ENCODE measurements around the gene MYO7A.

MYO7A gene

DNA sequence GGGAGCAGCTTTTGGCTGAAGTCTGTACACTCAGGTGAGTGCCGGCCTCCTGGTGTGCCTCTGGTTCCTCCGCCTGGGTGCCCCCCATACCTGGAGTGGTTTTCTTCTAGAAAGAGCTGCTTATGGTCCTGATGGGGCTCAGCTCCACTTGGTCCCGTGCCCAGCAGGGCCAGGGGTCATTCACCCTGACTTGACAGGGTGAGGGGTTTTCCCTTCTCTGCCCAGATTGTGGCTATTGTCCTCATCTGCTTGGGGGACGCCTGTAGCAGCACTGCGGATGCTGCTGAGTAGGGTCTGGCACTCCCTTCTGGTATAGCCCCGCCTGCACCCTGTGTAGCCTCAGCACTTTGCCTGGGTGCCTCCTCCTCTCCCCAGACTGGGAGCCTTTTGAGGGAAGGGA lies 17.2 kb upstream of the MYO7A start:
- H3K4me2 ChIP-seq: peak overlapping the region; percentile 85
- no peaks in the 10 kb centered on the region for H4K20me1 ChIP-seq
- H3K27ac ChIP-seq: peak overlapping the region; percentile 64; the same call in 1 of the 2 replicates
- H3K4me1 ChIP-seq: peaks cover 66% of the 10 kb centered on the region
- no peak for TF ChIP-seq Cebpa-rat (IDR thresholded peaks at IDR 0.05)
- no peaks in the 10 kb centered on the region for H3K9me3 ChIP-seq
- no peaks in the 10 kb centered on the region for H3K36me3 ChIP-seq
- no peak overlapping the region for H3K4me3 ChIP-seq
- H3K9ac ChIP-seq: no peak overlapping the region; the same call in 1 of the 2 replicates
- no peaks in the 10 kb centered on the region for H3K27me3 ChIP-seq

DNA sequence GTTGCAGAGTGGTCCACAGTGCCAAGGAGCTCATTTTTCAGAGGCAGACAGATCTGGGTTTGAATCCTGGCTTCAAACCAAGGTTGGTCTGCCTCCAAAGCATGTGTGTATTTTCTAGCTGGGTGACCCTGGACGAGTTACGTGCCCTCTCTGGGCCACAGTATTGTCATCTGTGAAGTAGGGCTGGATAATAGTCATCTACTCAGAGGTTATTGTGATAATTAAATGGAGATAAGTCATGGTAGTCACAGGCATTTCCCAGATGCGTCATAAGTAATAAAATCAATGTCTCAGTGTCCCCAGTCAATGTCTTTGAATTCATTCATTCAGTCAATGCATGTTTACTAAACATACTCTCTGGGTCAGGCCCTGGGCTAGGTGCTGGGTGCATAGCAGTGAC lies 16.8 kb upstream of the MYO7A start:
- Histone ChIP-seq H3K27ac (0 out of 2 replicates have a peak overlapping the region, but pooled peaks have one; percentile 64), H3K27me3 (no peaks in the 10 kb centered on the region), H3K4me3 (no peak overlapping the region), H4K20me1 (no peaks in the 10 kb centered on the region), H3K4me1 (peaks cover 64% of the 10 kb centered on the region), H3K9ac (no peak overlapping the region), H3K36me3 (no peaks in the 10 kb centered on the region), H3K9me3 (no peaks in the 10 kb centered on the region), H3K4me2 (peak overlapping the region; percentile 85)
- no peak for TF ChIP-seq Cebpa-rat (IDR thresholded peaks at IDR 0.05)

DNA sequence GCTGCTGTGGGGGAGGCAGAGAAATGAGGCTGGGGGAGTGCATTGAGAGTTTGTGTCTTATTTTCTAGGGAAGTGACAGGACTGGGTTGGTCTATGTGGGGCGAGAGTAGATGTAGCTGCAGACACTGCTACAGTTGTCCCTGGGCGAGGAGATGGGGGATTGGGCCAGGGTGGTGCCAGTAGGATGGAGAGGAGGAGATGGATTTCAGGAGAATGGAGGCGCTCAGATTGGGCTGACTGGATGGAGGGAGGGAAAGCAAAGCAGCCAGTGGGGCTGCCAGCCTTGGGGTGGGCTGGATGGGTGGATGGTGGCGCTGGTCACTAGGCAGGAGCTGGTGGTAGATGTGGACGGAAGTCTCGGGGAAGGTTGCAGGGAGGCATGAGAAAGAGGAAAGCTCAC lies 16.1 kb upstream of the MYO7A start:
- Histone ChIP-seq H3K4me2 (no peak overlapping the region), H3K27ac (no peak overlapping the region), H3K36me3 (no peaks in the 10 kb centered on the region), H3K9ac (no peak overlapping the region), H3K9me3 (no peaks in the 10 kb centered on the region), H3K4me3 (no peak overlapping the region), H4K20me1 (no peaks in the 10 kb centered on the region), H3K4me1 (peaks cover 64% of the 10 kb centered on the region), H3K27me3 (no peaks in the 10 kb centered on the region)
- no peak for TF ChIP-seq Cebpa-rat (IDR thresholded peaks at IDR 0.05)

GRCh38 chr11:77112641-77113381 lies 15.2 kb upstream of the MYO7A start:
- H3K4me2 ChIP-seq: peak overlapping the region; percentile 22
- no peaks in the 10 kb centered on the region for H4K20me1 ChIP-seq
- H3K9ac ChIP-seq: no peak overlapping the region
- no peaks in the 10 kb centered on the region for H3K9me3 ChIP-seq
- no peaks in the 10 kb centered on the region for H3K27me3 ChIP-seq
- no peak for TF ChIP-seq Cebpa-rat (IDR thresholded peaks at IDR 0.05)
- H3K27ac ChIP-seq: peak overlapping the region; percentile 38; the same call in 1 of the 2 replicates
- peaks cover 64% of the 10 kb centered on the region for H3K4me1 ChIP-seq
- H3K36me3 ChIP-seq: no peaks in the 10 kb centered on the region
- no peak overlapping the region for H3K4me3 ChIP-seq

GRCh38 chr11:77113382-77114088 lies 14.5 kb upstream of the MYO7A start:
- Histone ChIP-seq H4K20me1 (no peaks in the 10 kb centered on the region), H3K27me3 (no peaks in the 10 kb centered on the region), H3K27ac (peak overlapping the region; percentile 38; the same call in 1 of the 2 replicates), H3K36me3 (peaks cover 5% of the 10 kb centered on the region; the same call in 1 of the 2 replicates), H3K4me1 (peaks cover 58% of the 10 kb centered on the region), H3K9me3 (no peaks in the 10 kb centered on the region), H3K9ac (no peak overlapping the region), H3K4me2 (peak overlapping the region; percentile 22), H3K4me3 (no peak overlapping the region)
- TF ChIP-seq Cebpa-rat (IDR thresholded peaks at IDR 0.05): no peak

DNA sequence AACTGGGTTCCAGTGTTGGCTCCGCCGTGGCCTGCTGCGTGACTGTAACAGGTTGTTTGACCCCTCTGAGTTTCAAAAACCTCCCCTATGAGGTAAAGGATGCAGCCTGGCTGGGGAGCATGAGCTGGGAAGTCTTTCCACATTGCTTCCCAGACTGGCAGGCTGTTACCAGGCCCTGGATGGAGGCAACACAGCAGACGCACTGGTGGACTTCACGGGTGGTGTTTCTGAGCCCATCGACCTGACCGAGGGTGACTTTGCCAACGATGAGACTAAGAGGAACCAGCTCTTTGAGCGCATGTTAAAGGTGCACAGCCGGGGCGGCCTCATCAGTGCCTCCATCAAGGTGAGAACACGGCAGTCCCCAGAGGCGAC lies 14.0 kb upstream of the MYO7A start:
- Histone ChIP-seq H3K4me2 (no peak overlapping the region), H3K4me3 (no peak overlapping the region), H3K9me3 (no peaks in the 10 kb centered on the region), H3K9ac (no peak overlapping the region), H4K20me1 (no peaks in the 10 kb centered on the region), H3K36me3 (peaks cover 10% of the 10 kb centered on the region; the same call in 1 of the 2 replicates), H3K4me1 (peaks cover 53% of the 10 kb centered on the region), H3K27me3 (no peaks in the 10 kb centered on the region), H3K27ac (no peak overlapping the region)
- TF ChIP-seq Cebpa-rat (IDR thresholded peaks at IDR 0.05): no peak

GRCh38 chr11:77115181-77115611 lies 12.8 kb upstream of the MYO7A start:
- H3K4me2 ChIP-seq: no peak overlapping the region
- no peaks in the 10 kb centered on the region for H3K27me3 ChIP-seq
- peaks cover 14% of the 10 kb centered on the region; the same call in 1 of the 2 replicates for H3K36me3 ChIP-seq
- H3K4me3 ChIP-seq: no peak overlapping the region
- no peak overlapping the region; the same call in 1 of the 2 replicates for H3K27ac ChIP-seq
- peaks cover 42% of the 10 kb centered on the region for H3K4me1 ChIP-seq
- H3K9ac ChIP-seq: no peak overlapping the region
- no peak for TF ChIP-seq Cebpa-rat (IDR thresholded peaks at IDR 0.05)
- H4K20me1 ChIP-seq: no peaks in the 10 kb centered on the region
- H3K9me3 ChIP-seq: no peaks in the 10 kb centered on the region

DNA sequence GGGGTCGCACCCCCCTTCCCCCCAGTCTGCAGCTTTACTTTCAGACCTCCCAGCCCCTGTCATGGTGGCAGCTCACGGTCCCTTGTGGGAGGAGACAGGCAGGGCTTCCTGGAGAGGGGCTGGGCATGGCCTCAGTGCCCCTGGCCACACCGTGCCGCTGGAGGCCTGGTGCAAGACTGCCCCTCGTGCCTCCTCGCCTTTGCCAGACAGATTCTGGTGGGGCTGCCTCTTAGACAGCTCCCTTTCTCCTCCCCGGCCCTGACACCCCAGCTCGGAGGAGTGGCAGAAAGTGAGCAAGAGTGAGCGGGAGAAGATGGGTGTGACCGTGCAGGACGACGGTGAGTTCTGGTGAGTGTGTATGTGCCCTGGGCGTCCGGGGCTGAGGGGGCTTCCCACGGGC lies 12.1 kb upstream of the MYO7A start:
- no peak for TF ChIP-seq Cebpa-rat (IDR thresholded peaks at IDR 0.05)
- peak overlapping the region; percentile 24; the same call in 1 of the 2 replicates for H3K9ac ChIP-seq
- no peaks in the 10 kb centered on the region for H3K9me3 ChIP-seq
- H3K4me3 ChIP-seq: no peak overlapping the region
- H4K20me1 ChIP-seq: no peaks in the 10 kb centered on the region
- H3K4me2 ChIP-seq: no peak overlapping the region
- H3K4me1 ChIP-seq: peaks cover 42% of the 10 kb centered on the region
- H3K36me3 ChIP-seq: peaks cover 14% of the 10 kb centered on the region; the same call in 1 of the 2 replicates
- no peak overlapping the region; the same call in 1 of the 2 replicates for H3K27ac ChIP-seq
- no peaks in the 10 kb centered on the region for H3K27me3 ChIP-seq

- Histone ChIP-seq H3K4me3 (no peak overlapping the region), H3K4me1 (peaks cover 51% of the 10 kb centered on the region), H3K27me3 (no peaks in the 10 kb centered on the region), H3K9ac (0 out of 2 replicates have a peak overlapping the region, but pooled peaks have one; percentile 29), H3K4me2 (peak overlapping the region; percentile 28; the same call in 1 of the 2 replicates), H4K20me1 (no peaks in the 10 kb centered on the region; the same call in 1 of the 2 replicates), H3K36me3 (peaks cover 14% of the 10 kb centered on the region; the same call in 1 of the 2 replicates), H3K27ac (no peak overlapping the region), H3K9me3 (no peaks in the 10 kb centered on the region)
- TF ChIP-seq Cebpa-rat (IDR thresholded peaks at IDR 0.05): no peak
Observed at GRCh38 chr11:77117492-77117891, 10.6 kb upstream of the MYO7A start.

DNA sequence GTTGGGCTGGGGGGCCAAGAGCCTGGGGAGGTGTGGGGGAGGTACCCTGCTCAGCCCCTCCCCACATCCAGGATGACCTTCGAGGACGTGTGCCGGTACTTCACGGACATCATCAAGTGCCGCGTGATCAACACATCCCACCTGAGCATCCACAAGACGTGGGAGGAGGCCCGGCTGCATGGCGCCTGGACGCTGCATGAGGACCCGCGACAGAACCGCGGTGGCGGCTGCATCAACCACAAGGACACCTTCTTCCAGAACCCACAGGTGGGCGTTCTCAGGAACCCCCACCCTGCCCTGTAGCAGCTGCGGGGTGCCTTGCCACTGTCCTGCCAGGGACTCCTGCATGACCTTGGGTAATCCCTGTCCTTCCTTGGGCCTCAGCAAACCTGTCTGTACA lies 10.0 kb upstream of the MYO7A start:
- Histone ChIP-seq H3K27me3 (no peaks in the 10 kb centered on the region), H3K4me3 (no peak overlapping the region), H4K20me1 (no peaks in the 10 kb centered on the region; the same call in 1 of the 2 replicates), H3K27ac (no peak overlapping the region), H3K4me2 (no peak overlapping the region), H3K9ac (no peak overlapping the region), H3K9me3 (no peaks in the 10 kb centered on the region), H3K4me1 (peaks cover 53% of the 10 kb centered on the region), H3K36me3 (peaks cover 14% of the 10 kb centered on the region; the same call in 1 of the 2 replicates)
- no peak for TF ChIP-seq Cebpa-rat (IDR thresholded peaks at IDR 0.05)

All from BLaER1 (cell line).